A549 (cell line): ENCODE measurements around the gene LCN2. TPM values are rescaled to one million over a fixed set of nuclear protein-coding genes. Genes with fewer than 3 reads are reported as not detected.
"Not testable (repeated sequence)": the region's sequence is repeated elsewhere in the genome, so short reads cannot be mapped to it uniquely, and the experiment has no call there.

ENCODE experiments used
- ATAC-seq, 2 experiments: fragments of 200-7000 bp in 1 of 2; fragments of >200 bp in 1 of 2; cut with Nextera tagmentation in 1 of 2; cut with Tn5 transposase in 1 of 2; 3 replicates each; pipeline versions ENCODE4 v1.8.0 to v1.9.1; 2018 to 2020; ENCODE audit warnings: mild to moderate bottlenecking in 1 of 2, moderate library complexity in 1 of 2
- CTCF ChIA-PET: fragments of 300-600 bp; sonication (Branson Sonifier 250); formaldehyde crosslinking; extraction: SDS; loops from one replicate; lab custom pipeline; 2021; ENCODE audit warnings: antibody characterized with exemption, inconsistent platforms; lab: Yijun Ruan, JAX
- POLR2A ChIA-PET: fragments of 350-600 bp; formaldehyde crosslinking; extraction: SDS; loops from one replicate; lab custom pipeline; 2021; ENCODE audit warnings: antibody characterized with exemption, inconsistent platforms; lab: Yijun Ruan, JAX
- DNase-seq, 2 experiments: peaks; one replicate each; pipeline versions ENCODE4 v3.0.0 to v3.0.0-alpha.2; 2011 to 2016; ENCODE audit warnings: low read depth in 1 of 2, low spot score in 1 of 2
- FAIRE-seq: peaks from 2 replicates; lab custom pipeline; 2011; peaks lifted over from hg19 to GRCh38; lab: Jason Lieb, UNC
- H3K27ac ChIP-seq, 2 experiments: fragments of >200 bp; sonication (Bioruptor Twin); formaldehyde crosslinking; 3 replicates each; pipeline ENCODE4 v1.5.1; 2016 to 2017
- H3K4me1 ChIP-seq: fragments of >200 bp; sonication (Bioruptor Twin); formaldehyde crosslinking; 3 replicates; pipeline ENCODE4 v1.6.1; 2016
- H3K4me2 ChIP-seq: fragments of >200 bp; sonication (Bioruptor Twin); formaldehyde crosslinking; 3 replicates; pipeline ENCODE4 v1.6.1; 2016
- H3K4me3 ChIP-seq: fragments of >200 bp; sonication (Bioruptor Twin); formaldehyde crosslinking; 3 replicates; pipeline ENCODE4 v1.5.1; 2016
- H3K9me3 ChIP-seq: fragments of >200 bp; sonication (Bioruptor Twin); formaldehyde crosslinking; 3 replicates; pipeline ENCODE4 v1.6.1; 2016
- BCL3 ChIP-seq: fragments of >200 bp; sonication (Bioruptor Twin); formaldehyde crosslinking; IDR thresholded peaks from 3 replicates; pipeline ENCODE4 v1.6.1; 2016
- CBX2 ChIP-seq: fragments of 200-600 bp; sonication (generic); IDR thresholded peaks from 2 replicates; pipeline ENCODE4 v1.6.1; 2016; ENCODE audit warnings: low read depth, mild to moderate bottlenecking, borderline replicate concordance
- CEBPB ChIP-seq, 2 experiments: fragments of >200 bp in 1 of 2; sonication (Bioruptor Twin) in 1 of 2; formaldehyde crosslinking in 1 of 2; IDR thresholded peaks; 2 replicates each; pipeline ENCODE4 v1.6.1; 2012 to 2016
- CHD4 ChIP-seq: fragments of 200-600 bp; sonication (generic); IDR thresholded peaks from 2 replicates; pipeline ENCODE4 v1.6.1; 2016; ENCODE audit warnings: antibody characterized with exemption, mild to moderate bottlenecking, borderline replicate concordance
- E2F6 ChIP-seq: IDR thresholded peaks from 2 replicates; pipeline ENCODE4 v1.6.1; 2012; ENCODE audit warnings: low read depth, borderline replicate concordance
- ELK1 ChIP-seq: fragments of 150-350 bp; IDR thresholded peaks from 2 replicates; pipeline ENCODE4 v1.6.1; 2014; ENCODE audit warnings: low read depth, mild to moderate bottlenecking, low read length
- HMGXB4 ChIP-seq: fragments of 250-450 bp; sonication (Bioruptor Pico); IDR thresholded peaks from 2 replicates; pipeline ENCODE4 v1.5.0; 2021; ENCODE audit warnings: mild to moderate bottlenecking, moderate library complexity, borderline replicate concordance
- HOXB13 ChIP-seq: fragments of 250-450 bp; sonication (Bioruptor Pico); IDR thresholded peaks from 2 replicates; pipeline ENCODE4 v1.5.0; 2020; ENCODE audit warnings: low read depth, mild to moderate bottlenecking, moderate library complexity
- HOXB5 ChIP-seq: fragments of 250-450 bp; sonication (Bioruptor Pico); IDR thresholded peaks from 2 replicates; pipeline ENCODE4 v1.5.0; 2020; ENCODE audit warnings: mild to moderate bottlenecking, moderate library complexity
- MAFK ChIP-seq: fragments of 450-650 bp; IDR thresholded peaks from 2 replicates; pipeline ENCODE4 v1.6.1; 2014; ENCODE audit not compliant: partially characterized antibody
- POLR2AphosphoS2 ChIP-seq: conservative IDR thresholded peaks from 2 replicates; pipeline ENCODE4 v1.6.1; 2012; ENCODE audit warnings: low read length, improper control_type of control experiment, inconsistent platforms
- RCOR1 ChIP-seq: fragments of 150-350 bp; IDR thresholded peaks from 2 replicates; pipeline ENCODE4 v1.6.1; 2014; ENCODE audit warnings: antibody characterized with exemption, low read length, low read depth
- WGBS: methylation state at CpG from one replicate; pipeline ENCODE4 v1.1.6; 2017; ENCODE audit errors: missing lambda C conversion rate; 5-methylcytosine and 5-hydroxymethylcytosine counted together
- polyA plus RNA-seq, 4 experiments: library from polyadenylated mRNA; depleted of rRNA in 3 of 4; stranded (reverse); fragments of >200 nt; fragmentation: RNase III in 1 of 4; extraction: RNeasy Plus Mini Kit Qiagen cat#74134 plus additional on column Dnase treatment in 1 of 4; gene quantifications; 2 replicates in 3 of 4; 3 replicates in 1 of 4; pipeline ENCODE4 v1.2.3, GENCODE V29; 2011 to 2017

The LCN2 gene
- polyA plus RNA-seq, 2 of the 4 experiments (the other 2 are of a cell fraction), result 2.3 to 11.9 TPM

- WGBS, result 52% methylated on average over 8 of the region's 8 CpGs
- POLR2A ChIA-PET, ATAC-seq, H3K27ac ChIP-seq, DNase-seq, H3K4me1 ChIP-seq, H3K4me3 ChIP-seq, H3K4me2 ChIP-seq, FAIRE-seq, H3K9me3 ChIP-seq: not testable (repeated sequence)
- CTCF ChIA-PET, result interaction anchor here (1.0 to 10.9 kb wide), 2 partner anchors 9 to 20 kb away, joined by 3 to 181 read pairs; no protein-coding TSS in a partner anchor
These were observed 17.1 kb upstream of the LCN2 start for GRCh38 chr9:128132139-128132538.

- H3K4me2 ChIP-seq, H3K9me3 ChIP-seq, H3K4me3 ChIP-seq, H3K4me1 ChIP-seq, FAIRE-seq, ATAC-seq, H3K27ac ChIP-seq, DNase-seq: not testable (repeated sequence)
- CTCF ChIA-PET, result interaction anchor here (2.1 kb wide), 1 partner anchor 11 kb away, joined by 8 read pairs; no protein-coding TSS in a partner anchor
- POLR2A ChIA-PET, result interaction anchor here (1.7 kb wide), 1 partner anchor 24 kb away, joined by 4 read pairs; the partner anchor contains the start of gene BBLN
- 71% methylated on average over 5 of the region's 8 CpGs for WGBS
These were observed 13.7 kb upstream of the LCN2 start for GRCh38 chr9:128135561-128135960.

- 80% methylated on average over 18 of the region's 18 CpGs for WGBS
- H3K27ac ChIP-seq, result no peak overlapping the region
- ChIA-PET POLR2A (interaction anchor here (1.7 kb wide), 1 partner anchor 23 kb away, joined by 4 read pairs; the partner anchor contains the start of gene BBLN), CTCF (interaction anchor here (0.8 to 2.3 kb wide), 5 partner anchors 13 to 25 kb away, joined by 3 to 15 read pairs (median 3); no protein-coding TSS in a partner anchor)
- no peak overlapping the region for H3K4me3 ChIP-seq
- DNase-seq, result no peak
- FAIRE-seq, result no peak
- H3K4me2 ChIP-seq, result no peak overlapping the region
- TF ChIP-seq MAFK, result no peak
- no peak for TF ChIP-seq HOXB13 (CRISPR knock-in tag)
- TF ChIP-seq E2F6, result no peak
- TF ChIP-seq POLR2AphosphoS2, result no peak
- no peak for TF ChIP-seq CHD4
- no peak for TF ChIP-seq BCL3
- no peaks in the 10 kb centered on the region for H3K9me3 ChIP-seq
- 0 out of 3 replicates have a peak, but pooled peaks cover under 1% of the 10 kb centered on the region for H3K4me1 ChIP-seq
- peak; percentile 38 to 40; a peak in 4 of 6 replicates for ATAC-seq
These were observed 12.1 kb upstream of the LCN2 start for GRCh38 chr9:128136816-128137793.

- TF ChIP-seq HOXB5, result no peak
- TF ChIP-seq POLR2AphosphoS2, result no peak
- no peak for TF ChIP-seq HMGXB4 (CRISPR knock-in tag)
- no peak for TF ChIP-seq ELK1
- no peak for TF ChIP-seq RCOR1
- TF ChIP-seq CEBPB (IDR thresholded peaks at IDR 0.05), result no peak
- TF ChIP-seq CBX2, result no peak
- FAIRE-seq, result no peak
- peak; percentile 33 to 38; a peak in 4 of 6 replicates for ATAC-seq
- Histone ChIP-seq H3K4me1 (no peaks in the 10 kb centered on the region), H3K9me3 (no peaks in the 10 kb centered on the region), H3K27ac (no peak overlapping the region), H3K4me2 (no peak overlapping the region), H3K4me3 (no peak overlapping the region)
- ChIA-PET POLR2A (no interaction called here), CTCF (interaction anchor here (0.9 to 2.3 kb wide), 4 partner anchors 14 to 24 kb away, joined by 3 to 15 read pairs (median 6); no protein-coding TSS in a partner anchor)
- no peak for DNase-seq
- WGBS, result 66% methylated on average over 3 of the region's 3 CpGs
These were observed 11.3 kb upstream of the LCN2 start for GRCh38 chr9:128138001-128138400.
